SK-N-MC (cell line): ENCODE results near the gene PAXIP1.
"Not testable (repeated sequence)": the region's sequence is repeated elsewhere in the genome, so short reads cannot be mapped to it uniquely, and the experiment has no call there.

Experiments
- EZH2 ChIP-seq: fragments of 200-600 bp; sonication (generic); IDR thresholded peaks from one replicate; pipeline ENCODE4 v1.6.1; 2017; ENCODE audit warnings: antibody characterized with exemption
- FOXP2 ChIP-seq: optimal IDR thresholded peaks from 2 replicates; pipeline ENCODE3; 2011; ENCODE audit warnings: mild to moderate bottlenecking, moderate library complexity; ENCODE audit not compliant: insufficient read depth; ENCODE audit errors: extremely low read length, control extremely low read depth
- POLR2AphosphoS5 ChIP-seq: IDR thresholded peaks from 2 replicates; pipeline ENCODE4 v1.6.1; 2012; ENCODE audit warnings: mild to moderate bottlenecking, low read depth, low read length, borderline replicate concordance

GRCh38 chr7:155034495-155034894, 31.6 kb upstream of the PAXIP1 start:
- not testable (repeated sequence) for TF ChIP-seq EZH2, POLR2AphosphoS5, FOXP2
